ENCODE data around the gene SH3RF3.
"Not testable (repeated sequence)": the region's sequence is repeated elsewhere in the genome, so short reads cannot be mapped to it uniquely, and the experiment has no call there.

The SH3RF3 gene

GRCh38 chr2:109519513-109519912 is 390.5 kb downstream of the SH3RF3 start:
- no peak for DNase-seq

- DNase-seq = no peak
Observed at GRCh38 chr2:109521233-109522062, 392.4 kb downstream of the SH3RF3 start.

GRCh38 chr2:109522063-109522374 is 393.0 kb downstream of the SH3RF3 start:
- no peak for DNase-seq

GRCh38 chr2:109523121-109523520 is 394.1 kb downstream of the SH3RF3 start:
- DNase-seq = no peak

- no peak for DNase-seq
Observed at GRCh38 chr2:109523536-109524361, 394.7 kb downstream of the SH3RF3 start.

- DNase-seq = no peak
Observed at GRCh38 chr2:109525836-109526235, 396.8 kb downstream of the SH3RF3 start.

GRCh38 chr2:109526442-109526970 is 397.5 kb downstream of the SH3RF3 start:
- DNase-seq = no peak

- DNase-seq = no peak
Observed at GRCh38 chr2:109527079-109527478, 398.1 kb downstream of the SH3RF3 start.

GRCh38 chr2:109527846-109528705 is 399.1 kb downstream of the SH3RF3 start:
- no peak for DNase-seq

GRCh38 chr2:109528811-109529501 is 400.0 kb downstream of the SH3RF3 start:
- no peak for DNase-seq

- no peak for DNase-seq
Observed at GRCh38 chr2:109529532-109530449, 400.8 kb downstream of the SH3RF3 start.

GRCh38 chr2:109530712-109531111 is 401.7 kb downstream of the SH3RF3 start:
- no peak for DNase-seq

- DNase-seq = no peak
Observed at GRCh38 chr2:109531221-109531620, 402.2 kb downstream of the SH3RF3 start.

- DNase-seq = no peak
Observed at GRCh38 chr2:109531896-109532727, 403.1 kb downstream of the SH3RF3 start.

GRCh38 chr2:109532728-109533076 is 403.7 kb downstream of the SH3RF3 start:
- DNase-seq = no peak

- DNase-seq = no peak
Observed at GRCh38 chr2:109533823-109534222, 404.8 kb downstream of the SH3RF3 start.

- no peak for DNase-seq
Observed at GRCh38 chr2:109535217-109535946, 406.4 kb downstream of the SH3RF3 start.

- DNase-seq = not testable (repeated sequence)
Observed at GRCh38 chr2:109536556-109536955, 407.6 kb downstream of the SH3RF3 start.

GRCh38 chr2:109537565-109538222 is 408.7 kb downstream of the SH3RF3 start:
- no peak for DNase-seq
